Left hindlimb (tissue), 1 donor: ENCODE measurements around the gene NCOA3.

Experiments
- DNase-seq: peaks from one replicate; pipeline ENCODE4 v3.0.0-alpha.2; 2018

Gene NCOA3

GRCh38 chr20:47648943-47649342 is 147.3 kb downstream of the NCOA3 start:
- no peak for DNase-seq

GRCh38 chr20:47652301-47652700 is 150.6 kb downstream of the NCOA3 start:
- no peak for DNase-seq

GRCh38 chr20:47652794-47653193 is 151.1 kb downstream of the NCOA3 start:
- DNase-seq, result no peak

- no peak for DNase-seq
Measured at GRCh38 chr20:47653869-47654268, 152.2 kb downstream of the NCOA3 start.

GRCh38 chr20:47654370-47654769 is 152.7 kb downstream of the NCOA3 start:
- DNase-seq, result no peak

GRCh38 chr20:47655635-47656034 is 153.9 kb downstream of the NCOA3 start:
- no peak for DNase-seq

GRCh38 chr20:47656318-47656717 is 154.6 kb downstream of the NCOA3 start:
- no peak for DNase-seq

- DNase-seq, result no peak
Measured at GRCh38 chr20:47659904-47660601, 158.4 kb downstream of the NCOA3 start.

GRCh38 chr20:47660602-47660905 is 158.9 kb downstream of the NCOA3 start:
- no peak for DNase-seq

- no peak for DNase-seq
Measured at GRCh38 chr20:47660983-47661700, 159.5 kb downstream of the NCOA3 start.

GRCh38 chr20:47661714-47662113 is 160.0 kb downstream of the NCOA3 start:
- DNase-seq, result no peak

- no peak for DNase-seq
Measured at GRCh38 chr20:47662483-47663353, 161.0 kb downstream of the NCOA3 start.

GRCh38 chr20:47663354-47664067 is 161.8 kb downstream of the NCOA3 start:
- DNase-seq, result peak; percentile 88

- DNase-seq, result no peak
Measured at GRCh38 chr20:47664068-47664437, 162.4 kb downstream of the NCOA3 start.

GRCh38 chr20:47664744-47665143 is 163.1 kb downstream of the NCOA3 start:
- DNase-seq, result no peak

GRCh38 chr20:47665221-47665991 is 163.7 kb downstream of the NCOA3 start:
- DNase-seq, result no peak

- no peak for DNase-seq
Measured at GRCh38 chr20:47666304-47666703, 164.6 kb downstream of the NCOA3 start.

GRCh38 chr20:47667086-47667485 is 165.4 kb downstream of the NCOA3 start:
- no peak for DNase-seq

- DNase-seq, result no peak
Measured at GRCh38 chr20:47667531-47668312, 166.0 kb downstream of the NCOA3 start.

- no peak for DNase-seq
Measured at GRCh38 chr20:47668313-47669151, 166.8 kb downstream of the NCOA3 start.

GRCh38 chr20:47669152-47669425 is 167.4 kb downstream of the NCOA3 start:
- DNase-seq, result no peak
